Testis (tissue), 3 donors: Measurements from ENCODE around the gene GGA1. TPM values are rescaled to one million over a fixed set of nuclear protein-coding genes. Genes with fewer than 3 reads are reported as not detected.

Experiments
- DNase-seq: peaks from one replicate; pipeline ENCODE4 v3.0.0-alpha.2; 2019
- H3K27ac ChIP-seq, 2 donors: fragments of 200-600 bp; sonication (generic); one replicate each; pipeline ENCODE4 v1.5.1; 2019
- H3K27me3 ChIP-seq: fragments of 200-600 bp; sonication (generic); one replicate; pipeline ENCODE4 v1.5.1; 2019
- H3K36me3 ChIP-seq: fragments of 200-600 bp; sonication (generic); one replicate; pipeline ENCODE4 v1.5.1; 2017; ENCODE audit warnings: low read depth; ENCODE audit errors: missing control alignments
- H3K4me1 ChIP-seq: fragments of 200-600 bp; sonication (generic); one replicate; pipeline ENCODE4 v1.5.1; 2019
- H3K4me3 ChIP-seq, 2 donors: fragments of 200-600 bp; sonication (generic); one replicate each; pipeline ENCODE4 v1.5.1; 2017 to 2019
- H3K9me3 ChIP-seq: fragments of 200-600 bp; sonication (generic); one replicate; pipeline ENCODE4 v1.5.1; 2017
- CTCF ChIP-seq, 3 experiments: fragments of 450-650 bp in 2 of 3; fragments of 200-600 bp in 1 of 3; sonication (generic) in 1 of 3; IDR thresholded peaks; one replicate each; pipeline ENCODE4 v1.5.1; 2016 to 2019; ENCODE audit warnings: antibody characterized with exemption in 3 of 3, mild to moderate bottlenecking in 2 of 3, moderate library complexity in 1 of 3
- POLR2A ChIP-seq: fragments of 450-650 bp; IDR thresholded peaks from one replicate; pipeline ENCODE4 v1.6.1; 2017; ENCODE audit warnings: antibody characterized with exemption, mild to moderate bottlenecking, moderate library complexity
- WGBS, 2 donors: methylation state at CpG; one replicate each; pipeline ENCODE4 v1.1.5; 2018; 5-methylcytosine and 5-hydroxymethylcytosine counted together
- intact Hi-C: fragments of 100-400 bp; cut with DNase I; formaldehyde crosslinking; loops from one replicate; pipeline ENCODE4 v1.15.1; 2023; ENCODE audit warnings: low total_unique reads
- polyA plus RNA-seq: library from polyadenylated mRNA; stranded (reverse); fragments of 350-450 nt; fragmentation: Illumina TruSeq; extraction: RNeasy Lipid Tissue Mini Kit (QIAGEN cat#74804); gene quantifications from one replicate; pipeline ENCODE4 v1.2.3, GENCODE V29; 2014; ENCODE audit warnings: low read depth, low replicate concordance; ENCODE audit not compliant: insufficient read depth
- total RNA-seq, 2 donors: library from RNA; depleted of rRNA; stranded (reverse); fragments of >200 nt; gene quantifications; one replicate each; pipeline ENCODE4 v1.2.3, GENCODE V29; 2016

GGA1 gene
- total and polyA plus RNA-seq, 3 donors from 2014 or later: 274 to 359 (median 354) TPM

GRCh38 chr22:37624017-37624365, 15.4 kb downstream of the GGA1 start:
- 56 to 78% methylated on average over 3 to 6 of the region's 6 CpGs for WGBS, 2 donors
- H3K36me3 ChIP-seq: no peaks in the 10 kb centered on the region
- DNase-seq: no peak
- peaks cover 6% of the 10 kb centered on the region for H3K4me1 ChIP-seq
- no peak for TF ChIP-seq CTCF (IDR thresholded peaks at IDR 0.05)
- TF ChIP-seq POLR2A: no peak
- no peak overlapping the region for H3K4me3 ChIP-seq
- no peaks in the 10 kb centered on the region for H3K9me3 ChIP-seq
- no peaks in the 10 kb centered on the region for H3K27me3 ChIP-seq
- intact Hi-C loops: no loop called here
- no peak overlapping the region for H3K27ac ChIP-seq

GRCh38 chr22:37624876-37625275, 16.2 kb downstream of the GGA1 start:
- no peak for DNase-seq
- H3K9me3 ChIP-seq: no peaks in the 10 kb centered on the region
- intact Hi-C loops: no loop called here
- TF ChIP-seq CTCF (IDR thresholded peaks at IDR 0.05) (no peak), POLR2A (no peak)
- no peaks in the 10 kb centered on the region for H3K27me3 ChIP-seq
- H3K4me3 ChIP-seq: no peak overlapping the region
- H3K4me1 ChIP-seq: peaks cover 6% of the 10 kb centered on the region
- no peak overlapping the region for H3K27ac ChIP-seq
- H3K36me3 ChIP-seq: no peaks in the 10 kb centered on the region
- WGBS, 2 donors: 81 to 89% methylated on average over 5 to 7 of the region's 7 CpGs

- DNase-seq: no peak
Observed at GRCh38 chr22:37625737-37626136, 17.1 kb downstream of the GGA1 start.

GRCh38 chr22:37626144-37626543, 17.5 kb downstream of the GGA1 start:
- Histone ChIP-seq H3K9me3 (no peaks in the 10 kb centered on the region), H3K27me3 (no peaks in the 10 kb centered on the region), H3K4me1 (peaks cover 6% of the 10 kb centered on the region), H3K27ac (peak overlapping the region in 1 of 2 donors; percentile 66), H3K4me3 (no peak overlapping the region), H3K36me3 (no peaks in the 10 kb centered on the region)
- no peak for TF ChIP-seq CTCF (IDR thresholded peaks at IDR 0.05)
- TF ChIP-seq POLR2A: no peak
- DNase-seq: peak; percentile 79
- intact Hi-C loops: no loop called here
- WGBS, 2 donors: 59% methylated on average over 11 of the region's 11 CpGs; no CpG with 5 or more reads in 1 of the 2 donors

More at GRCh38 chr22:37625737-37626136, 17.1 kb downstream of the GGA1 start:
- H3K36me3 ChIP-seq: no peaks in the 10 kb centered on the region
- 89 to 90% methylated on average over 4 to 14 of the region's 14 CpGs for WGBS, 2 donors
- no peaks in the 10 kb centered on the region for H3K9me3 ChIP-seq
- intact Hi-C loops: no loop called here
- H3K27me3 ChIP-seq: no peaks in the 10 kb centered on the region
- H3K27ac ChIP-seq: peak overlapping the region in 1 of 2 donors; percentile 66
- TF ChIP-seq CTCF (IDR thresholded peaks at IDR 0.05) (no peak), POLR2A (no peak)
- H3K4me1 ChIP-seq: peaks cover 6% of the 10 kb centered on the region
- no peak overlapping the region for H3K4me3 ChIP-seq

GRCh38 chr22:37626556-37627075, 18.0 kb downstream of the GGA1 start:
- Histone ChIP-seq H3K27ac (peak overlapping the region in 1 of 2 donors; percentile 66), H3K4me1 (peaks cover 6% of the 10 kb centered on the region), H3K9me3 (no peaks in the 10 kb centered on the region), H3K36me3 (no peaks in the 10 kb centered on the region), H3K27me3 (no peaks in the 10 kb centered on the region), H3K4me3 (no peak overlapping the region)
- DNase-seq: no peak
- WGBS, 2 donors: 70 to 72% methylated on average over 13 of the region's 13 CpGs
- intact Hi-C loops: no loop called here
- TF ChIP-seq CTCF (IDR thresholded peaks at IDR 0.05): no peak
- no peak for TF ChIP-seq POLR2A
